Neural progenitor cell (in vitro differentiated cells): ENCODE measurements around the gene ATXN1.

Experiments
- EZH2phosphoT487 ChIP-seq: fragments of 200-600 bp; sonication (generic); IDR thresholded peaks from 2 replicates; pipeline ENCODE4 v1.6.1; 2017; ENCODE audit warnings: antibody characterized with exemption
- TF ChIP-seq, protein P1 (sequence below): fragments of 200-600 bp; sonication (generic); IDR thresholded peaks from 2 replicates; pipeline ENCODE4 v1.5.1; 2017; ENCODE audit warnings: antibody characterized with exemption, mild to moderate bottlenecking

DNA sequence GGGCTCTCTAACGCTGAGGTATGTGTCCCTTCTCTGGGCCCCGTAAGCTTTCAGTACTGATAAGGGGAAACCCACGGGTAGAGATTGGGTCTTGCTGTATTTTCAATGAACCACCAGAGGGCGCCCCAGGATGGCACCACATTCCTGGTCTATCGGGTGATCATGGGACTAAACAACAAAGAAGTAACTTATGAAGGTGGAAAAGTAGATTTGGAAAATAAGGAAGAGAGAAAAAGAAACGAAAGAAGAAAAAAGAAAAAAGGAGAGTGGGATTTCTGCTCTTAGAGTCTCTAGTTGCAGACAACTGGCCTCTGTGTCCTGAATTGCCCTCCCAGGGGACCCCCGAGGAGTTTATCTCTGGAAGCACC is 429.1 kb downstream of the ATXN1 start:
- TF ChIP-seq, protein P1, sequence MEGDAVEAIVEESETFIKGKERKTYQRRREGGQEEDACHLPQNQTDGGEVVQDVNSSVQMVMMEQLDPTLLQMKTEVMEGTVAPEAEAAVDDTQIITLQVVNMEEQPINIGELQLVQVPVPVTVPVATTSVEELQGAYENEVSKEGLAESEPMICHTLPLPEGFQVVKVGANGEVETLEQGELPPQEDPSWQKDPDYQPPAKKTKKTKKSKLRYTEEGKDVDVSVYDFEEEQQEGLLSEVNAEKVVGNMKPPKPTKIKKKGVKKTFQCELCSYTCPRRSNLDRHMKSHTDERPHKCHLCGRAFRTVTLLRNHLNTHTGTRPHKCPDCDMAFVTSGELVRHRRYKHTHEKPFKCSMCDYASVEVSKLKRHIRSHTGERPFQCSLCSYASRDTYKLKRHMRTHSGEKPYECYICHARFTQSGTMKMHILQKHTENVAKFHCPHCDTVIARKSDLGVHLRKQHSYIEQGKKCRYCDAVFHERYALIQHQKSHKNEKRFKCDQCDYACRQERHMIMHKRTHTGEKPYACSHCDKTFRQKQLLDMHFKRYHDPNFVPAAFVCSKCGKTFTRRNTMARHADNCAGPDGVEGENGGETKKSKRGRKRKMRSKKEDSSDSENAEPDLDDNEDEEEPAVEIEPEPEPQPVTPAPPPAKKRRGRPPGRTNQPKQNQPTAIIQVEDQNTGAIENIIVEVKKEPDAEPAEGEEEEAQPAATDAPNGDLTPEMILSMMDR = peak; percentile 96
- TF ChIP-seq EZH2phosphoT487 = no peak
